Measurements from ENCODE around the gene RASGRP4. TPM values are rescaled to one million over a fixed set of nuclear protein-coding genes. Genes with fewer than 3 reads are reported as not detected.
"Not testable (repeated sequence)": the region's sequence is repeated elsewhere in the genome, so short reads cannot be mapped to it uniquely, and the experiment has no call there.

RASGRP4 gene
- total RNA-seq, 1 experiment from 2014 or later = not detected

- no peak for DNase-seq (ENCODE audit: low spot score)
Observed at GRCh38 chr19:38448225-38448624, 22.2 kb upstream of the RASGRP4 start.

DNA sequence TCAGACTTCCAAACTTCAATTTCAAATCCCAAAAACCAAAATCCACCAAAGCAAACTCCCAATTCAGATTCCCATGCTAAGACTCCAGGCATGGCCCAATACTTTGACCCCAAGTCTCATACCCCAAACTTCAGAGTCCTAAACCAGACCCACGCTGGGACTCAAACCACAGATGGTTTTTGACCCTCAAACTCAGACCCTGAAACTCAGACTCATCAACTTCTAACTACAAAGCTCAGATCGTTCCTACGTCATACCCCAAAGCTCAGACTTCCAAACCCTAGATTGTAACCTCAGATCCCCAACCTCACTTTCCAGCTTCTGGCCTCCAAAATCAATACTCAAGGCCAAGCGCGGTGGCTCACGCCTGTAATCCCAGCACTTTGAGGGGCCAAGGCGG lies 19.3 kb upstream of the RASGRP4 start:
- no peak for DNase-seq (ENCODE audit: low spot score)

- DNase-seq (ENCODE audit: low spot score) = no peak
Observed at GRCh38 chr19:38444026-38444425, 18.0 kb upstream of the RASGRP4 start.

DNA sequence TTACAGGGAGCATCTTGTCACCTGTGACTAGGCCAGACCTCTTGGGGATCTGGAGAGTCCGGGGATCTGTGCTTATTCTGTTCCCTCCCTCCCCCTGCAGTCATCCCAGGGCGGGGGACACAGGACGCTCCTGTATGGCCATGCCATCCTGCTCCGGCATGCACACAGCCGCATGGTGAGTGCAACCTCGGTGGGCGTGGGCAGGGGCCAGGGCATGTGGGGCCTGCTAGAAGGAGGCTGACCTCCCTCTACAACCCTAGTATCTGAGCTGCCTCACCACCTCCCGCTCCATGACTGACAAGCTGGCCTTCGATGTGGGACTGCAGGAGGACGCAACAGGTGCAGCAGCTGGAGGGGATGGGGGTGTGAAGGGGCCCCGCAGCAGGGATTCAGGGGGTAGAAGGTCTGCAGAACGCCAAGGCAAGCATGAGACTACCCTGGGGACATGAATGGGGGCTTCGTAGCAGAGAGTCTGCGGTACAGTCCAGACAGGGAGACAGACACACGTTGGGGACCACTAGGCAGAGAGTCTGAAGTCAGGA lies 17.5 kb upstream of the RASGRP4 start:
- DNase-seq (ENCODE audit: low spot score) = no peak

GRCh38 chr19:38442736-38443135 lies 16.7 kb upstream of the RASGRP4 start:
- no peak for DNase-seq (ENCODE audit: low spot score)

GRCh38 chr19:38441657-38442348 lies 15.8 kb upstream of the RASGRP4 start:
- no peak for DNase-seq (ENCODE audit: low spot score)

GRCh38 chr19:38440592-38440991 lies 14.6 kb upstream of the RASGRP4 start:
- no peak for DNase-seq (ENCODE audit: low spot score)

- DNase-seq (ENCODE audit: low spot score) = no peak
Observed at GRCh38 chr19:38437917-38438316, 11.9 kb upstream of the RASGRP4 start.

DNA sequence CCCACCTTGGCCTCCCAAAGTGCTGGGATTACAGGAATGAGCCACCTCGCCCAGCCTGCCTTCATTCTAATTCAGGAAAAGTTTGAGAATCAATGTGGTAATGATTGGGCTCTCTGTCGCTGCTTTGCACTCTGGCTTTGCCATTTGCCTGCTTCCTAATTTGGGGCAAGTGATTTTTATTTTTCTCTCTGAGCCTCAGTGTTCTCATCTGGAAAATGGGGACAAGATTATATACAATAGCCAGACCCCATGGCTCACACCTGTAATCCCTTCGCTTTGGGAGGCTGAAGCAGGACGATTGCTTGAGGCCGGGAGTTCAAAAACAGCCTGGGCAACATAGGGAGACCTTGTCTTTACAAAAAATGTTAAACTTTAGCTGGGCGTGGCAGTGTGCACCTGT lies 11.3 kb upstream of the RASGRP4 start:
- DNase-seq (ENCODE audit: low spot score) = no peak

GRCh38 chr19:38434549-38435051 lies 8.6 kb upstream of the RASGRP4 start:
- DNase-seq (ENCODE audit: low spot score) = no peak

- DNase-seq (ENCODE audit: low spot score) = no peak
Observed at GRCh38 chr19:38433268-38433733, 7.3 kb upstream of the RASGRP4 start, which contains the start of gene RYR1. Gene RYR1, plus strand, starts transcription at chr19:38433691. Its CDS starts 139 bp downstream, at chr19:38433830.

DNA sequence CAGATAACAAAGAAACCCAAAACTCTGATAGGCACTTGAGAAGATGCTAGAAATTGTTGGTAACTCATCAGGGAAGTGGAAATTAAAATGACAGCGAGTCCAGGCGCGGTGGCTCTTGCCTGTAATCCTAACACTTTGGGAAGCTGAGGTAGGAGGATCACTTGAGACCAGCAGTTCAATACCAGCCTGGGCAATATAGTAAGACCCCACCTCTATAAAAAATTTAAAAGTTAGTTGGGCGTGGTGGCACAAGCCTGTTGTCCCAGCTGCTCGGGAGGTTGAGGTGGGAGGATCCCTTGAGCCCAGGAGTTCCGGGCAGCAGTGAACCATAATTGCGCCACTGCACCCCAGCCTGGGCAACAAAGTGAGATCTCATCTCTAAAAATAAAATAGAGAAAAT lies 4.9 kb upstream of the RASGRP4 start:
- no peak for DNase-seq (ENCODE audit: low spot score)

GRCh38 chr19:38429811-38430156 lies 3.8 kb upstream of the RASGRP4 start:
- DNase-seq (ENCODE audit: low spot score) = no peak

- DNase-seq (ENCODE audit: low spot score) = no peak
Observed at GRCh38 chr19:38429055-38429810, 3.2 kb upstream of the RASGRP4 start.

- not testable (repeated sequence) for DNase-seq (ENCODE audit: low spot score)
Observed at GRCh38 chr19:38427035-38427677, 1.1 kb upstream of the RASGRP4 start.

DNA sequence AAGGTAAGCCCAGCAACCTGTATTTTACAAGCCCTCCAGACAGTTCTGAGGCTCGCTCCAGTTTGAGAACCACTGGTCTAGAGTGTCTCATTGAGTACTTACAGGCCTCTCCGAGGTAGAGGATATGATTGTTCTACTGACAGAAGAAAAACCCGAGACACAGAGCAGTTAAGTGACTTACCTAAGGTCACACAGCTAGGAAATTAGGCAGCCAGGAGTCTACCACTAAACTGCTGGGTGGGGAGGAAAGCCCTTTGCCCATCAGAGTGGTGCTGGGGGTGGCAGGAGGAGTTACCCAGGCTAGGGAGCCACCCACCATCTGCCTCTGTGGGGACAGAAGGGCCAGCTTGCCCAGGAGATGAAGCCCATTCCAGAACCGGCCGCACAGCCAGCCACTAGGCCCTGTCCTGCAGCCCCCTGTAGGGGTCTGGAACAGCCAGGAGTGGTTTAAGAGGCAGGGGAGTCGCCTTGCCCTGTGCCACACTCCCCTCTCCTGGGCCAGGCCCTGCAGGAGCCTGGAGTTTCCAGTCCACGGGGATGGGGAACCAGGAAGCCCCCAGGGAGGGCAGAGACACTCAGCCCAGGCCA lies 703 bp downstream of the RASGRP4 start:
- no peak for DNase-seq (ENCODE audit: low spot score)

DNA sequence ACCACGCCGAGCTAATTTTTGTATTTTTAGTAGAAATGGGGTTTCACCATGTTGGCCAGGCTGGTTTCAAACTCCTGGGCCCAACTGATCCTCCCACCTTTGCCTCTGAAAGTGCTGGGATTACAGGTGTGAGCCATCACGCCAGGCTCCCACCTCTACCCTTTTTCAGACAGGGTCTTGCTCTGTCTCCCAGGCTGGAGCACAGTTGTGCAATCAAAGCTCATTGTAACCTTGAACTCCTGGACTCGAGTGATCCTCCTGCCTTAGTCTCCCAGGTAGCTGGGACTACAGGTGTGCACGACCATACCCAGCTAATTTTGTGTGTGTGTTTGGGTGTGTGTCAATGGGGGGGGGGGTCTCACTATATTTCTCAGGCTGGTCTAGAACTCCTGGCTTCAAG lies 1.7 kb downstream of the RASGRP4 start:
- DNase-seq (ENCODE audit: low spot score) = no peak

GRCh38 chr19:38422438-38422837 lies 3.6 kb downstream of the RASGRP4 start:
- no peak for DNase-seq (ENCODE audit: low spot score)

DNA sequence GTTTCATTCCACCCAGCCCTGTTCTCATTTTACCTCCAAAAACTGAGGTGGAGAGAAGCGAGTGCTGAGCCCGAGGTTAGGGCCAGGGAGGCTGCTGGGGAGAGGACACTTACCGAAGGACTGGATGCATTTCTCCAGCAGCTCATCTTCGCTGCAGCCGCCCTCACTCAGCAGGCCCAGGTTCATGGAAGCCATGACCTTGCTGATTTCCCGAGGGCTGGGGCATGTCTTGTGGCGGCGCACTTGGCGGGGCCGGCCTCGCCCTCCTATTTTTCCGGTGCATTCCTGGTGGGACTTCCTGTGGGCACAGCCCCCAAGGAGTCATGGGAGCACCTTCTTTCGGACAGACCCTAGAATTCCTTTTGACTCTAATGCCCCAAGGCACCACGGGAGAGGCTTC lies 4.2 kb downstream of the RASGRP4 start:
- DNase-seq (ENCODE audit: low spot score) = no peak

DNA sequence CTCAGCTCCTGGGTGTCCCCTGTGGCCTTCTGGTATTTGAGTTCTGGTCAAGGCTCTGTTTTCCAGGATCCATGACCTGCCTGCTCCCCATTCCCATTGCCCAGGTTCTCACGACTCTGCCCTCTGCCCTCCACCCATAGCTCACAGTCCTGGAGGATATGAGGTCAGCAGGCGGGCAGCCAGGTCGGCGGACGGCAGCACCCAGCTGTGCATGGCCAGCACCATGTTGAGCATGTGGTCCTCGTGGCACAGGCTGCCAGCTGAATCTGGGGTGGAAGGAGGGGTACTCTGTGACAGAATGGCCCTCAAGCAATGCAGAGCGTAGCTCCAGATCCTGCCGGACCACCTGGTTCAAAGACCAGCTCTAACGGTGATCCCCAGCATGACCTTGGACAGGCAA lies 5.1 kb downstream of the RASGRP4 start:
- no peak for DNase-seq (ENCODE audit: low spot score)

DNA sequence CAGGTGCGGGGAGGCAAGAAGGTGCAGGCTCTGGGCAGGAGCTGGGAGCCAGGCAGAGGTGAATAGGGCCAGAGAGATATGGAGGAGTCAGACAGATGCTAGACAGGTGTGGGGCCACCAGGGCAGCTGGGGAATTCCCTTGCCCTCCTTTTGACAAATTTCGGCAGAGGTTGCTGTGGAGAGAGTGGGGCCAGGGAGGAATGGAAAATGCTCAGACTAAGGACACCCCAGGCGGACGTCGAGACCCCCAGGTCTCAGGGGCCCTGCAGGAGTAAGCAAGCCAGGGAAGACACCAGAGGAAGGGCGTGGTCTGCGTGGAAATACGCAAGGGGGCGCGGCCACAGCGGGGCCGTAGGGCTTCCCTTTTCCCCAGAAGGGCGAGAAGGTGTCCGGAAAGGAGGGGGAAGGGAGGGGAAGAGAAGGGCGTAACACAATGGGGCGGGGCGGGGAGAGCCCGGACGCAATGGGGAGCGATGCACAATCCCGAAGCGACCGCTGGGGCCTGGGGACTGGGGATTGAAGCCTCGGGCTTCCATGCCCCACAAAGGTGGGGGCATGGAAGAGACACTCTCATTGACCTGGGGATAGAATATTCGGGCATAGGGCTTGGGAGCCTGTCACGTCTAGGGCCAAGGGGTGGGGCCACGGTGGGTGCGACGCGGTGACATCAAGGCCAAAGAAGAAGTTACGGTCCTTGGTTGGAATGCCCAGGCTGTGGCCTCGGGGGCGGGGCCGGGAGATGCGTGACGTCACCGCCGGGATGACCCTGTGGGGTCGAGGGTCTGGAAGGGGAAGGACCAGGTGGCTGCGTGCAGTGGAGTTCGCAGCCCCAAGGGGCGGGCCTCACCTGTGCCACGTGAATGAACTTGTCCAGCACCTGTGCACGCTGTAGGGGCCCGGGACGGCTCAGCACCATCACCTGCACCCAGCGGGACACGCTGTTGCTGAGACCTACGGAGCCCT lies 8.2 kb downstream of the RASGRP4 start:
- no peak for DNase-seq (ENCODE audit: low spot score)

Data from A172 (cell line).